Measurements from ENCODE around the gene IGSF8. TPM values are rescaled to one million over a fixed set of nuclear protein-coding genes. Genes with fewer than 3 reads are reported as not detected.

The IGSF8 gene
- total RNA-seq, 1 donor from 2014 or later, result 35.9 TPM

DNA sequence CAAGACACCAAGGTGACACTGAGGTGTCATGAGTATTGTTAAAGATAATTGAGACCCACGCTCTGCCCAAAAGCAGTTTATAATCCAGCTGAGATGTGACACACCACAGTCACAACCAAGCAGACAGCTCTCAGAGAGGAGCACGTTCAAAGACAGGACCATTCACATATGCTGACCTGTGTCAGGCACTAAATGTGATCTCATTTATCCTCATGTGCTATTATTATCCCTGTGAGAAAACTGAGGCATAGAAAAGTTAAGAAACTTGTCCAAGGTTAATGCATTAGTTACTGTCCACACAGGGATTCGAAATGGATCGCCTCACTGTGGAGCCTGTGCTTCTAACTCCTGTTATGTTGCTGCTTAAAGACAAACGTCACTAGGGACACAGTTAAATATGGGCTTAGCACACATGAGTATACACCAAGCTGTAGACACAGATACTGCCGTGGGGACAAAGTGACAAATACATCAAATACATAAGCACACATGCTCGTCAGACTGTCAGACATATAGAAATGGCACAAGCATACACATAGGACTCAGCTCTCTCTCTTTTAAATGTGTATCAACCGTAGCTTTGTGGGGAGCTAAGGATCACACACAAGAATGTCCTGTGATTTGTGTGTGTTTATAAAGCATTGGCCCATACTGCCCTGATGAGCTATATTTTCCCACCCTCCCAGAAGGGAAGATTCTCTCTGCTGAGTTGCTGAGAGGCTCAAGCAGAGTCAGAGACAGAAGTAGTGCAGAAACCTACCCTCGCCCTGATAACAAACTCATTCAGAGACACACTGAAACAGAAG is 3.5 kb upstream of the IGSF8 start:
- no peak for DNase-seq
- Histone ChIP-seq H3K27me3 (ENCODE audit: low read depth) (no peaks in the 10 kb centered on the region), H3K9me3 (no peaks in the 10 kb centered on the region), H3K4me1 (peaks cover 31% of the 10 kb centered on the region), H3K36me3 (no peaks in the 10 kb centered on the region), H3K27ac (peak overlapping the region; percentile 33), H3K4me3 (no peak overlapping the region)
- intact Hi-C loops (cut with DNase I), result no loop called here
- no peak for ATAC-seq
- no peak for TF ChIP-seq CTCF (IDR thresholded peaks at IDR 0.05)

- no peak overlapping the region for H3K4me3 ChIP-seq
- no peaks in the 10 kb centered on the region for H3K27me3 ChIP-seq (ENCODE audit: low read depth)
- peak; percentile 82 for TF ChIP-seq CTCF (IDR thresholded peaks at IDR 0.05)
- H3K27ac ChIP-seq, result peak overlapping the region; percentile 33
- no peaks in the 10 kb centered on the region for H3K36me3 ChIP-seq
- intact Hi-C loops (cut with DNase I), result no loop called here
- ATAC-seq, result peak; percentile 43 to 66
- peak; percentile 84 for DNase-seq
- peaks cover 39% of the 10 kb centered on the region for H3K4me1 ChIP-seq
- no peaks in the 10 kb centered on the region for H3K9me3 ChIP-seq
Measured at GRCh38 chr1:160101037-160101716, 2.8 kb upstream of the IGSF8 start.

DNA sequence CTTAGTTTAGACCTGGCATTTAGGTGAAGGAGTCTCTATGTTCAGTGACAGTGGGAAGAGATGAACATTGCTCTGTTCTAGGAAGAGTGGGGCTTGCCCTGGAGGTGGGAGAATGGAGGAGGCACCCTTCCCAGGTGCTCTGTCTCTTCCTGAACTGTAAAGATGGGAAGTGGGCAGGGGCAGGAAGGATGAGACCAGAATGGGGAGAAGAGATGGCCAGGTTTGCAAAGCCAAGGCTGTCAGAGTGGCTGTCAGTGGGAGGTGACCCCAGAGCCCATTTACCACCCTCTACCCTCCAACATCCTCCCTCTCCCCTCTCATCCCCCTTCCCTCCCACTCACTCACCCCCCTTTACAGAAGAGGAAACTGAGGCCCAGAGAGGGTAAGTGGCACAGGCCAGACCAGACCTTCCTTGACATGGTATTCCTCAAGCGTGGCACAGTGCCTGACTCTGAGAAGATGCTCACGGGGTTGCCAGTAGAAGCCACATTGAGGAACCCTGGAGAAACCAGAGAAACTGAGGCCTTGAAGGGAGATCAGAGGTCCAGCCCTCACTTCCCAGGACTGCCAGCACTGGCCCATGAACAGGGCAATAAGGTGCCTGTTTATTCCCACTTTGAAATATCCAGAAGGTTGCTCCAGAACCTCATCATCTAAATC is 1.4 kb upstream of the IGSF8 start:
- Histone ChIP-seq H3K27me3 (ENCODE audit: low read depth) (no peaks in the 10 kb centered on the region), H3K27ac (peak overlapping the region; percentile 93), H3K36me3 (peaks cover 2% of the 10 kb centered on the region), H3K9me3 (no peaks in the 10 kb centered on the region), H3K4me3 (no peak overlapping the region), H3K4me1 (peaks cover 44% of the 10 kb centered on the region)
- ATAC-seq (no peak), DNase-seq (no peak)
- intact Hi-C loops (cut with DNase I), result no loop called here
- no peak for TF ChIP-seq CTCF (IDR thresholded peaks at IDR 0.05)

DNA sequence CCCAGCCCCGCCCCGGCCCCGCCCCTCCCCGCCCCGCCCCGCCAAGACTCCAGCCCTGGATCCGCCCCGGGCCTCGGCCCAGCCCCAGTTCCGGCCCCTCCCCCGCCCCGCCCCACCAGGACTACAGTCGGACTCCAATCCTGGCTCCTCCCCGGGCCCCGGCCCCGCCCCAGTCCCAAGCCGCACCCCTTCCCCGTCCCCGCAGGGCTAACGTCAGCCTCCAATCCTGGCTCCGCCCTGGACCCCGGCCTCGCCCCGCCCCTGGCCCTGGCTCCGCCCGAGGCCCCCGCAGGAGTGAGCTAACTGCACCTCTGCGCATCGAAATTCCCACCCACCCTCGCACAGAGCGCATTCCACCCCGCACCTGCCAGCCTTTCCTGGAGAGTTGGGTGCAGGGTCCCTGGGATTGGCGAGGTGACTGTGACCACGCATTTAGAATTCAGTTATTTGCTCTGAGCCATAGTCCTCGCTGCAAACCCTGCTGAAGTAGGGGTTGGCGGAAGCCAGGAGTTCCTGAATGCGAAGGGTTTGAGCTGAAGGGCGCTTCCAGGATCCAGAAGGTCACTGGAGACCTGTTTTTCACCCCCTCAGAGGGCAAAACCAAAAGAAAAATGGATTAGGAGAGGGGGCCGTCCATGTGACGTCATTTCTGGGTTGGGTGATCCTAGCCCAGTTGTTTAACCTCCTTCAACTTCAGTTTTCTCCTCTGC is 588 bp upstream of the IGSF8 start:
- peak; percentile 98 for DNase-seq
- TF ChIP-seq CTCF (IDR thresholded peaks at IDR 0.05), result no peak
- ATAC-seq, result peak; percentile 92 to 93
- Histone ChIP-seq H3K9me3 (no peaks in the 10 kb centered on the region), H3K27ac (peak overlapping the region; percentile 93), H3K4me3 (peak overlapping the region; percentile 90), H3K27me3 (ENCODE audit: low read depth) (no peaks in the 10 kb centered on the region), H3K36me3 (peaks cover 10% of the 10 kb centered on the region), H3K4me1 (peaks cover 44% of the 10 kb centered on the region)
- intact Hi-C loops (cut with DNase I), result no loop called here

All from lower lobe of right lung (tissue), 2 donors.